HG02852 (cell line): ENCODE results near the gene RPRD1B.
A peak's percentile ranks its signal among the peaks of the same experiment; 100 is the strongest.

ENCODE experiments used
- ATAC-seq: cut with Tn5 transposase; IDR thresholded peaks from one replicate; pipeline ENCODE4 v1.9.1; 2021; ENCODE audit warnings: mild to moderate bottlenecking, moderate library complexity; ENCODE audit not compliant: unreplicated experiment

The RPRD1B gene

GRCh38 chr20:38034108-38034649, 633 bp downstream of the RPRD1B start:
- ATAC-seq = peak; percentile 7

GRCh38 chr20:38034961-38035360, 1.4 kb downstream of the RPRD1B start:
- ATAC-seq = no peak

GRCh38 chr20:38036366-38036765, 2.8 kb downstream of the RPRD1B start:
- no peak for ATAC-seq

- ATAC-seq = no peak
Measured at GRCh38 chr20:38040276-38040675, 6.7 kb downstream of the RPRD1B start.

GRCh38 chr20:38043512-38044300, 10.2 kb downstream of the RPRD1B start:
- no peak for ATAC-seq

- ATAC-seq = no peak
Measured at GRCh38 chr20:38044685-38045084, 11.1 kb downstream of the RPRD1B start.

- ATAC-seq = no peak
Measured at GRCh38 chr20:38046572-38046971, 13.0 kb downstream of the RPRD1B start.

- ATAC-seq = no peak
Measured at GRCh38 chr20:38049800-38050199, 16.3 kb downstream of the RPRD1B start.

- no peak for ATAC-seq
Measured at GRCh38 chr20:38050686-38051085, 17.1 kb downstream of the RPRD1B start.

GRCh38 chr20:38052870-38053269, 19.3 kb downstream of the RPRD1B start:
- ATAC-seq = no peak

GRCh38 chr20:38054647-38055046, 21.1 kb downstream of the RPRD1B start:
- ATAC-seq = no peak

GRCh38 chr20:38055294-38055693, 21.7 kb downstream of the RPRD1B start:
- ATAC-seq = no peak

- ATAC-seq = no peak
Measured at GRCh38 chr20:38055848-38056247, 22.3 kb downstream of the RPRD1B start.

- peak; percentile 45 for ATAC-seq
Measured at GRCh38 chr20:38057351-38057972, 23.9 kb downstream of the RPRD1B start.

GRCh38 chr20:38059832-38060231, 26.3 kb downstream of the RPRD1B start:
- no peak for ATAC-seq

- no peak for ATAC-seq
Measured at GRCh38 chr20:38060536-38060935, 27.0 kb downstream of the RPRD1B start.

GRCh38 chr20:38061109-38061508, 27.6 kb downstream of the RPRD1B start:
- ATAC-seq = no peak

- no peak for ATAC-seq
Measured at GRCh38 chr20:38062890-38063289, 29.3 kb downstream of the RPRD1B start.

- ATAC-seq = peak; percentile 44
Measured at GRCh38 chr20:38063911-38064530, 30.5 kb downstream of the RPRD1B start.

GRCh38 chr20:38065764-38066375, 32.3 kb downstream of the RPRD1B start:
- no peak for ATAC-seq

GRCh38 chr20:38066969-38067716, 33.6 kb downstream of the RPRD1B start:
- ATAC-seq = no peak
